K562 (cell line): ENCODE measurements around the gene CCM2. TPM values are rescaled to one million over a fixed set of nuclear protein-coding genes. Genes with fewer than 3 reads are reported as not detected.

ENCODE experiments used
- HCFC1 ChIP-seq: IDR thresholded peaks from 2 replicates; pipeline ENCODE4 v1.6.1; 2012; ENCODE audit warnings: low read depth, low read length, improper control_type of control experiment
- KLF6 ChIP-seq: fragments of 250-450 bp; sonication (Bioruptor Pico); IDR thresholded peaks from 2 replicates; pipeline ENCODE4 v1.4.0; 2020; ENCODE audit warnings: mild to moderate bottlenecking, moderate library complexity, borderline replicate concordance
- L3MBTL2 ChIP-seq: fragments of 450-650 bp; IDR thresholded peaks from 2 replicates; pipeline ENCODE4 v1.6.1; 2016; ENCODE audit warnings: mild to moderate bottlenecking, moderate library complexity
- SP1 ChIP-seq: sonication (generic); formaldehyde crosslinking; IDR thresholded peaks from 2 replicates; pipeline ENCODE4 v1.8.1; 2022; ENCODE audit warnings: mild to moderate bottlenecking, missing genetic modification reagents
- TFAM ChIP-seq: fragments of 250-450 bp; sonication (Bioruptor Pico); conservative IDR thresholded peaks from 2 replicates; pipeline ENCODE4 v1.5.0; 2021; ENCODE audit warnings: mild to moderate bottlenecking, moderate library complexity
- polyA plus RNA-seq, 8 experiments: library from polyadenylated mRNA; depleted of rRNA in 4 of 8; stranded (reverse) in 5 of 8; unstranded in 3 of 8; fragments of >200 nt; fragmentation: Nextera tagmentation in 2 of 8; fragmentation: Illumina TruSeq in 1 of 8; extraction: Ambion mirVana in 2 of 8; extraction: Trizol in 1 of 8; gene quantifications; 2 replicates each; pipeline versions ENCODE4 v1.2.1 to v1.2.3, GENCODE V29; 2011 to 2014; ENCODE audit warnings: inconsistent platforms in 1 of 8, missing spikeins in 1 of 8
- total RNA-seq, 7 experiments: library from RNA; depleted of rRNA in 6 of 7; stranded (reverse); fragments of >200 nt in 6 of 7; fragmentation: Illumina TruSeq in 2 of 7; extraction: Trizol in 2 of 7; gene quantifications; 2 replicates each; pipeline versions ENCODE4 v1.2.1 to v1.2.3, GENCODE V29; 2011 to 2021; ENCODE audit warnings: low replicate concordance in 1 of 7
- TF ChIP-seq, protein P1 (sequence below): fragments of 250-450 bp; sonication (Bioruptor Pico); IDR thresholded peaks from 2 replicates; pipeline ENCODE4 v1.4.0; 2020
- TF ChIP-seq, protein P2 (sequence below): fragments of 200-800 bp; sonication (Bioruptor generic); IDR thresholded peaks from 2 replicates; pipeline ENCODE4 v1.6.1; 2017; ENCODE audit warnings: missing genetic modification characterization, missing compliant biosample characterization
- TF ChIP-seq, protein P3 (sequence below): IDR thresholded peaks from 2 replicates; pipeline ENCODE4 v1.6.1; 2014; ENCODE audit warnings: antibody characterized with exemption
- TF ChIP-seq, protein P4 (sequence below): fragments of 450-650 bp; IDR thresholded peaks from 2 replicates; pipeline ENCODE4 v1.6.1; 2016; ENCODE audit warnings: borderline replicate concordance
- TF ChIP-seq, protein P5 (sequence below): sonication (generic); formaldehyde crosslinking; IDR thresholded peaks from 2 replicates; pipeline ENCODE4 v1.8.1; 2023; ENCODE audit warnings: mild to moderate bottlenecking, missing genetic modification reagents

The CCM2 gene
- total and polyA plus RNA-seq, 9 of the 15 experiments (the other 6 are each of a cell fraction or from before 2014, with no cell fraction given) = 0.41 to 38.6 (median 25.9) TPM

DNA sequence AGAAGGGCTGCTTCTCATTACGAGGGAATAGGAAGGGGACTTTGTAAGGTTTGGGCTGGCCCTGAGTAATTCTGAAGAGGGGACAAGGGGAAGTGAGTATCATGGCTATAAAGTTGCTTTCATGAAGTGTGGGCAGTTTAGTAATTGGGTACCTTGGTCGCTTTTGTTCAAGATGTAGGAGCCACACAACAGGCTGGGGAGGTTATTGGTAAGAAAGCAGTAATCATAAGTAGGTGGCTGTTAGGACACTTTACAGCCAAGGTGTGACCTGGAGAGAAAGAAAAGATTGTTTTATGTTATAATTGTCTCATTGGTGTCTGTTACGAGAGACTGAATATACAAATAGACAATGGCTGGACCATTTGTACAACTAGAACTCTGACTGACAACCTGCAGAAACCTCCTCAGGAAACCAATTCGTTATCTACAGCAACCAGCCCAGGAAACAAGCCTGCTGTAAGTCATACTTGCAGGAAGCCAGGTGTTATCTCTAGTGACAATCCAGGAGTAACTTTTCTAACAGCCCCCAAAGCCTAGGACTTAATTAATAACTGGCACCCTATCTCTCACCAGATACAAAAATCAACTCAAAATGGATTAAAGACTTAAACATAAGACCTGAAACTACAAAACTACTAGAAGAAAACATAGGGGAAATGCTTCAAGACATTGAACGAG, 5.0 kb upstream of the CCM2 start (continued):
- TF ChIP-seq, protein P1, sequence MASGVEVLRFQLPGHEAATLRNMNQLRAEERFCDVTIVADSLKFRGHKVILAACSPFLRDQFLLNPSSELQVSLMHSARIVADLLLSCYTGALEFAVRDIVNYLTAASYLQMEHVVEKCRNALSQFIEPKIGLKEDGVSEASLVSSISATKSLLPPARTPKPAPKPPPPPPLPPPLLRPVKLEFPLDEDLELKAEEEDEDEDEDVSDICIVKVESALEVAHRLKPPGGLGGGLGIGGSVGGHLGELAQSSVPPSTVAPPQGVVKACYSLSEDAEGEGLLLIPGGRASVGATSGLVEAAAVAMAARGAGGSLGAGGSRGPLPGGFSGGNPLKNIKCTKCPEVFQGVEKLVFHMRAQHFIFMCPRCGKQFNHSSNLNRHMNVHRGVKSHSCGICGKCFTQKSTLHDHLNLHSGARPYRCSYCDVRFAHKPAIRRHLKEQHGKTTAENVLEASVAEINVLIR (CRISPR knock-in tag) = no peak
- TF ChIP-seq TFAM (CRISPR knock-in tag) (no peak), SP1 (CRISPR knock-in tag) (peak; percentile 39; the same call in 1 of the 2 replicates), HCFC1 (no peak), KLF6 (CRISPR knock-in tag) (no peak; the same call in 1 of the 2 replicates), L3MBTL2 (no peak; the same call in 1 of the 2 replicates)
- TF ChIP-seq, protein P2, sequence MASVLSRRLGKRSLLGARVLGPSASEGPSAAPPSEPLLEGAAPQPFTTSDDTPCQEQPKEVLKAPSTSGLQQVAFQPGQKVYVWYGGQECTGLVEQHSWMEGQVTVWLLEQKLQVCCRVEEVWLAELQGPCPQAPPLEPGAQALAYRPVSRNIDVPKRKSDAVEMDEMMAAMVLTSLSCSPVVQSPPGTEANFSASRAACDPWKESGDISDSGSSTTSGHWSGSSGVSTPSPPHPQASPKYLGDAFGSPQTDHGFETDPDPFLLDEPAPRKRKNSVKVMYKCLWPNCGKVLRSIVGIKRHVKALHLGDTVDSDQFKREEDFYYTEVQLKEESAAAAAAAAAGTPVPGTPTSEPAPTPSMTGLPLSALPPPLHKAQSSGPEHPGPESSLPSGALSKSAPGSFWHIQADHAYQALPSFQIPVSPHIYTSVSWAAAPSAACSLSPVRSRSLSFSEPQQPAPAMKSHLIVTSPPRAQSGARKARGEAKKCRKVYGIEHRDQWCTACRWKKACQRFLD (CRISPR knock-in tag) = peak; percentile 95
- TF ChIP-seq, protein P3, sequence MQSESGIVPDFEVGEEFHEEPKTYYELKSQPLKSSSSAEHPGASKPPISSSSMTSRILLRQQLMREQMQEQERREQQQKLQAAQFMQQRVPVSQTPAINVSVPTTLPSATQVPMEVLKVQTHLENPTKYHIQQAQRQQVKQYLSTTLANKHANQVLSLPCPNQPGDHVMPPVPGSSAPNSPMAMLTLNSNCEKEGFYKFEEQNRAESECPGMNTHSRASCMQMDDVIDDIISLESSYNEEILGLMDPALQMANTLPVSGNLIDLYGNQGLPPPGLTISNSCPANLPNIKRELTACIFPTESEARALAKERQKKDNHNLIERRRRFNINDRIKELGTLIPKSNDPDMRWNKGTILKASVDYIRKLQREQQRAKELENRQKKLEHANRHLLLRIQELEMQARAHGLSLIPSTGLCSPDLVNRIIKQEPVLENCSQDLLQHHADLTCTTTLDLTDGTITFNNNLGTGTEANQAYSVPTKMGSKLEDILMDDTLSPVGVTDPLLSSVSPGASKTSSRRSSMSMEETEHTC = peak; percentile 70; the same call in 1 of the 2 replicates
- TF ChIP-seq, protein P4, sequence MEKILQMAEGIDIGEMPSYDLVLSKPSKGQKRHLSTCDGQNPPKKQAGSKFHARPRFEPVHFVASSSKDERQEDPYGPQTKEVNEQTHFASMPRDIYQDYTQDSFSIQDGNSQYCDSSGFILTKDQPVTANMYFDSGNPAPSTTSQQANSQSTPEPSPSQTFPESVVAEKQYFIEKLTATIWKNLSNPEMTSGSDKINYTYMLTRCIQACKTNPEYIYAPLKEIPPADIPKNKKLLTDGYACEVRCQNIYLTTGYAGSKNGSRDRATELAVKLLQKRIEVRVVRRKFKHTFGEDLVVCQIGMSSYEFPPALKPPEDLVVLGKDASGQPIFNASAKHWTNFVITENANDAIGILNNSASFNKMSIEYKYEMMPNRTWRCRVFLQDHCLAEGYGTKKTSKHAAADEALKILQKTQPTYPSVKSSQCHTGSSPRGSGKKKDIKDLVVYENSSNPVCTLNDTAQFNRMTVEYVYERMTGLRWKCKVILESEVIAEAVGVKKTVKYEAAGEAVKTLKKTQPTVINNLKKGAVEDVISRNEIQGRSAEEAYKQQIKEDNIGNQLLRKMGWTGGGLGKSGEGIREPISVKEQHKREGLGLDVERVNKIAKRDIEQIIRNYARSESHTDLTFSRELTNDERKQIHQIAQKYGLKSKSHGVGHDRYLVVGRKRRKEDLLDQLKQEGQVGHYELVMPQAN = no peak
- TF ChIP-seq, protein P5, sequence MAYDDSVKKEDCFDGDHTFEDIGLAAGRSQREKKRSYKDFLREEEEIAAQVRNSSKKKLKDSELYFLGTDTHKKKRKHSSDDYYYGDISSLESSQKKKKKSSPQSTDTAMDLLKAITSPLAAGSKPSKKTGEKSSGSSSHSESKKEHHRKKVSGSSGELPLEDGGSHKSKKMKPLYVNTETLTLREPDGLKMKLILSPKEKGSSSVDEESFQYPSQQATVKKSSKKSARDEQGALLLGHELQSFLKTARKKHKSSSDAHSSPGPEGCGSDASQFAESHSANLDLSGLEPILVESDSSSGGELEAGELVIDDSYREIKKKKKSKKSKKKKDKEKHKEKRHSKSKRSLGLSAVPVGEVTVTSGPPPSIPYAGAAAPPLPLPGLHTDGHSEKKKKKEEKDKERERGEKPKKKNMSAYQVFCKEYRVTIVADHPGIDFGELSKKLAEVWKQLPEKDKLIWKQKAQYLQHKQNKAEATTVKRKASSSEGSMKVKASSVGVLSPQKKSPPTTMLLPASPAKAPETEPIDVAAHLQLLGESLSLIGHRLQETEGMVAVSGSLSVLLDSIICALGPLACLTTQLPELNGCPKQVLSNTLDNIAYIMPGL (CRISPR knock-in tag) = no peak
